Measurements from ENCODE around the gene DIP2C.

Gene DIP2C

GRCh38 chr10:508726-509125, 180.7 kb downstream of the DIP2C start:
- TF ChIP-seq CTCF (IDR thresholded peaks at IDR 0.05), result no peak

- no peak for TF ChIP-seq CTCF (IDR thresholded peaks at IDR 0.05)
These were observed 181.5 kb downstream of the DIP2C start for GRCh38 chr10:507908-508444.

- no peak for TF ChIP-seq CTCF (IDR thresholded peaks at IDR 0.05)
These were observed 182.1 kb downstream of the DIP2C start for GRCh38 chr10:507355-507699.

- no peak for TF ChIP-seq CTCF (IDR thresholded peaks at IDR 0.05)
These were observed 182.8 kb downstream of the DIP2C start for GRCh38 chr10:506451-507354.

- TF ChIP-seq CTCF (IDR thresholded peaks at IDR 0.05), result no peak
These were observed 184.0 kb downstream of the DIP2C start for GRCh38 chr10:505419-505818.

GRCh38 chr10:504806-505205, 184.7 kb downstream of the DIP2C start:
- no peak for TF ChIP-seq CTCF (IDR thresholded peaks at IDR 0.05)

GRCh38 chr10:504121-504611, 185.3 kb downstream of the DIP2C start:
- no peak for TF ChIP-seq CTCF (IDR thresholded peaks at IDR 0.05)

Data from LNCAP (cell line).